Erythroblast (primary cell): Measurements from ENCODE around the gene DDX31.

ENCODE experiments used
- GATA1 ChIP-seq: IDR thresholded peaks from 2 replicates; pipeline ENCODE4 v1.6.1; 2011; ENCODE audit warnings: low read depth, mild to moderate bottlenecking, control low read depth, low read length, moderate library complexity
- POLR2A ChIP-seq: IDR thresholded peaks from 2 replicates; pipeline ENCODE4 v1.6.1; 2011; ENCODE audit warnings: mild to moderate bottlenecking, low read length

GRCh38 chr9:132631280-132631679 is 38.5 kb downstream of the DDX31 start:
- TF ChIP-seq POLR2A (no peak), GATA1 (no peak)
